HepG2 (cell line): ENCODE measurements around the gene MYO7A. TPM values are rescaled to one million over a fixed set of nuclear protein-coding genes. Genes with fewer than 3 reads are reported as not detected.

Experiments
- ATAC-seq: fragments of 200-7000 bp; cut with Tn5 transposase; 3 replicates; pipeline ENCODE4 v1.9.1; 2020; ENCODE audit warnings: mild to moderate bottlenecking, moderate library complexity
- BruUV-seq: library from RNA; stranded (reverse); fragments of 400-500 nt; replicated peaks from 2 replicates; lab custom pipeline; 2021; lab: Mats Ljungman, UMichigan
- CTCF ChIA-PET: fragments of 300-600 bp; formaldehyde crosslinking; extraction: SDS; loops from one replicate; lab custom pipeline; 2021; ENCODE audit warnings: low total read pairs, inconsistent platforms, low intra/inter-chr PET ratio; lab: Yijun Ruan, JAX
- POLR2A ChIA-PET: fragments of 350-600 bp; sonication (Branson Sonifier 250); formaldehyde crosslinking; loops from one replicate; lab custom pipeline; 2020; ENCODE audit warnings: antibody characterized with exemption, inconsistent platforms; lab: Yijun Ruan, JAX
- DNase-seq: peaks from one replicate; pipeline ENCODE4 v3.0.0-alpha.2; 2015; ENCODE audit warnings: low spot score
- FAIRE-seq: peaks from 3 replicates; lab custom pipeline; 2011; peaks lifted over from hg19 to GRCh38; lab: Jason Lieb, UNC
- H2AFZ ChIP-seq: one replicate; pipeline ENCODE4 v1.6.1; 2011; ENCODE audit warnings: low read length, inconsistent platforms
- H3K27ac ChIP-seq: fragments of 300-600 bp; 3 replicates; pipeline ENCODE4 v1.8.0; 2011; ENCODE audit warnings: mixed run types, mild to moderate bottlenecking, mixed read lengths, low read length, inconsistent platforms; ENCODE audit not compliant: insufficient read depth; ENCODE audit errors: extremely low read length
- H3K27me3 ChIP-seq, 2 experiments: fragments of 200-600 bp in 1 of 2; 2 replicates in 1 of 2; 3 replicates in 1 of 2; pipeline versions ENCODE4 v1.6.0 to v1.8.0; 2011; ENCODE audit warnings: low read length in 2 of 2, mild to moderate bottlenecking in 2 of 2, moderate library complexity in 2 of 2, inconsistent platforms in 1 of 2; ENCODE audit not compliant: insufficient read depth in 2 of 2, control insufficient read depth in 1 of 2
- H3K36me3 ChIP-seq, 2 experiments: fragments of 200-600 bp in 1 of 2; replicated peaks in 1 of 2; 2 replicates in 1 of 2; 3 replicates in 1 of 2; pipeline versions ENCODE4 v1.5.1 to v1.8.0; 2011; ENCODE audit warnings: low read length in 2 of 2, inconsistent platforms in 1 of 2; ENCODE audit not compliant: insufficient read depth in 2 of 2, control insufficient read depth in 1 of 2
- H3K4me1 ChIP-seq: 2 replicates; pipeline ENCODE4 v1.5.1; 2012; ENCODE audit warnings: low read length, inconsistent platforms; ENCODE audit not compliant: insufficient read depth
- H3K4me2 ChIP-seq: 2 replicates; pipeline ENCODE4 v1.6.0; 2011; ENCODE audit warnings: low read depth, low read length, inconsistent platforms
- H3K4me3 ChIP-seq, 3 experiments: fragments of 200-600 bp in 1 of 3; sonication (generic), shearing (Covaris generic) in 1 of 3; replicated peaks in 1 of 3; 2 replicates each; pipeline ENCODE4 v1.5.1; 2011 to 2016; ENCODE audit warnings: low read length in 3 of 3, inconsistent platforms in 2 of 3, low read depth in 2 of 3, mild to moderate bottlenecking in 2 of 3, control low read depth in 1 of 3, mixed read lengths in 1 of 3; ENCODE audit not compliant: insufficient read depth in 1 of 3
- H3K79me2 ChIP-seq: one replicate; pipeline ENCODE4 v1.6.1; 2011; ENCODE audit warnings: low read length, inconsistent platforms; ENCODE audit not compliant: insufficient read depth
- H3K9ac ChIP-seq: 2 replicates; pipeline ENCODE4 v1.6.0; 2011; ENCODE audit warnings: mild to moderate bottlenecking, low read depth, low read length, inconsistent platforms; ENCODE audit not compliant: insufficient read depth
- H3K9me3 ChIP-seq: 2 replicates; pipeline ENCODE4 v1.5.1; 2012; ENCODE audit warnings: mild to moderate bottlenecking, low read length
- H4K20me1 ChIP-seq: 2 replicates; pipeline ENCODE4 v1.6.0; 2011; ENCODE audit warnings: inconsistent platforms, mild to moderate bottlenecking, low read length, moderate library complexity; ENCODE audit not compliant: insufficient read depth
- MAZ ChIP-seq, 2 experiments: sonication (generic) in 1 of 2; formaldehyde crosslinking in 1 of 2; IDR thresholded peaks; 2 replicates each; pipeline versions ENCODE4 v1.5.0 to v1.6.1; 2012 to 2020; ENCODE audit warnings: low read depth in 2 of 2, mild to moderate bottlenecking in 2 of 2, borderline replicate concordance in 1 of 2, improper control_type of control experiment in 1 of 2, low read length in 1 of 2, missing genetic modification reagents in 1 of 2, moderate library complexity in 1 of 2
- PAF1 ChIP-seq: IDR thresholded peaks from 2 replicates; pipeline ENCODE4 v1.6.1; 2016; ENCODE audit warnings: missing genetic modification reagents, missing compliant biosample characterization
- POLR2A ChIP-seq, 2 experiments: IDR thresholded peaks; 2 replicates each; pipeline ENCODE4 v1.6.1; 2011; ENCODE audit warnings: low read depth in 2 of 2, low read length in 2 of 2, mild to moderate bottlenecking in 1 of 2, moderate library complexity in 1 of 2; ENCODE audit not compliant: insufficient read depth in 1 of 2
- ZNF629 ChIP-seq: sonication (generic); formaldehyde crosslinking; conservative IDR thresholded peaks from 2 replicates; pipeline ENCODE4 v1.5.0; 2020; ENCODE audit warnings: missing genetic modification reagents
- WGBS: methylation state at CpG from one replicate; pipeline ENCODE4 v1.1.6; 2017; ENCODE audit warnings: low lambda C conversion rate; 5-methylcytosine and 5-hydroxymethylcytosine counted together
- in situ Hi-C: cut with HindIII; loops from 2 replicates; pipeline ENCODE4 v1.10.0; 2017; ENCODE audit warnings: low pct_unique_long_range_greater_than_20kb; ENCODE audit not compliant: extremely low pct_ligation_motif_present
- intact Hi-C: fragments of 100-400 bp; cut with micrococcal nuclease; formaldehyde crosslinking; loops from one replicate; pipeline ENCODE4 v1.10.0; 2022; ENCODE audit not compliant: unreplicated experiment
- polyA plus RNA-seq, 8 experiments: library from polyadenylated mRNA; depleted of rRNA in 3 of 8; stranded (reverse) in 7 of 8; unstranded in 1 of 8; fragments of >200 nt; fragmentation: Illumina TruSeq in 4 of 8; extraction: Trizol in 4 of 8; gene quantifications; 2 replicates each; pipeline versions ENCODE4 v1.2.1 to v1.2.3, GENCODE V29; 2011 to 2016; ENCODE audit warnings: low read depth in 4 of 8, missing spikeins in 1 of 8, mixed read lengths in 1 of 8; ENCODE audit not compliant: insufficient read depth in 1 of 8
- total RNA-seq, 5 experiments: library from RNA; depleted of rRNA; stranded (reverse); fragments of >200 nt; fragmentation: Illumina TruSeq; extraction: Trizol; gene quantifications; 2 replicates each; pipeline ENCODE4 v1.2.3, GENCODE V29; 2016; ENCODE audit warnings: low read depth in 1 of 5
- TF ChIP-seq, protein P1 (sequence below): sonication (generic); formaldehyde crosslinking; IDR thresholded peaks from 2 replicates; pipeline ENCODE4 v1.5.1; 2020; ENCODE audit warnings: mild to moderate bottlenecking, missing genetic modification reagents, moderate library complexity

MYO7A gene
- total and polyA plus RNA-seq, 2 of the 13 experiments (the other 11 are each of a cell fraction or from before 2014, with no cell fraction given): 7.5 to 10.0 TPM

DNA sequence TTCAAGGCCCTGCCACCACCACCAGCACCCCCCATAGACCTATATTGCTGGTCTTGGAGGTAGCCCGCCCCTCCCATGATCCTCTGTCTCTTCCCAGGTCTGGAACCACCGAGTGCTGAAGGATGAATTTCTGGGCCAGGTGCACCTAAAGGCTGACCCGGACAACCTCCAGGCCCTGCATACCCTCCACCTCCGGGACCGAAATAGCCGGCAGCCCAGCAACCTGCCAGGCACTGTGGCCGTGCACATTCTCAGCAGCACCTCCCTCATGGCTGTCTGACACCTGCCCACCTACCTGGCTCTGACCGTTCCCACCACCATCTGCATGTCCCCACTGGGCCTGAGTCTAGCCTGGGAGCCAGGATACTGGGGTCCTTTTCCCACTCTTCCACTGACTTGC, 4.5 kb upstream of the MYO7A start:
- DNase-seq (no peak), FAIRE-seq (no peak), ATAC-seq (no peak)
- Histone ChIP-seq H2AFZ (no peak overlapping the region), H4K20me1 (no peaks in the 10 kb centered on the region), H3K9me3 (no peaks in the 10 kb centered on the region), H3K4me3 (no peak overlapping the region), H3K4me2 (no peak overlapping the region), H3K27ac (no peak overlapping the region), H3K9ac (no peak overlapping the region), H3K27me3 (peaks cover 1 to 13% of the 10 kb centered on the region in 2 experiments; a peak in 2 of 5 replicates), H3K79me2 (no peaks in the 10 kb centered on the region), H3K36me3 (no peaks in the 10 kb centered on the region), H3K4me1 (peaks cover 21% of the 10 kb centered on the region)
- in situ Hi-C loops: no loop called here
- no TSS peak for BruUV-seq
- ChIA-PET POLR2A (no interaction called here), CTCF (no interaction called here)
- 9% methylated on average over 1 of the region's 8 CpGs for WGBS
- TF ChIP-seq POLR2A (IDR thresholded peaks at IDR 0.05; ENCODE audit: insufficient read depth in 1 of 2, low read depth in 2 of 2, low read length in 2 of 2) (no peak), ZNF629 (CRISPR knock-in tag) (no peak), MAZ (IDR thresholded peaks at IDR 0.05; ENCODE audit: borderline replicate concordance, low read depth, low read length) (no peak), MAZ (CRISPR knock-in tag; IDR thresholded peaks at IDR 0.05; ENCODE audit: low read depth) (no peak), PAF1 (no peak)
- TF ChIP-seq, protein P1, sequence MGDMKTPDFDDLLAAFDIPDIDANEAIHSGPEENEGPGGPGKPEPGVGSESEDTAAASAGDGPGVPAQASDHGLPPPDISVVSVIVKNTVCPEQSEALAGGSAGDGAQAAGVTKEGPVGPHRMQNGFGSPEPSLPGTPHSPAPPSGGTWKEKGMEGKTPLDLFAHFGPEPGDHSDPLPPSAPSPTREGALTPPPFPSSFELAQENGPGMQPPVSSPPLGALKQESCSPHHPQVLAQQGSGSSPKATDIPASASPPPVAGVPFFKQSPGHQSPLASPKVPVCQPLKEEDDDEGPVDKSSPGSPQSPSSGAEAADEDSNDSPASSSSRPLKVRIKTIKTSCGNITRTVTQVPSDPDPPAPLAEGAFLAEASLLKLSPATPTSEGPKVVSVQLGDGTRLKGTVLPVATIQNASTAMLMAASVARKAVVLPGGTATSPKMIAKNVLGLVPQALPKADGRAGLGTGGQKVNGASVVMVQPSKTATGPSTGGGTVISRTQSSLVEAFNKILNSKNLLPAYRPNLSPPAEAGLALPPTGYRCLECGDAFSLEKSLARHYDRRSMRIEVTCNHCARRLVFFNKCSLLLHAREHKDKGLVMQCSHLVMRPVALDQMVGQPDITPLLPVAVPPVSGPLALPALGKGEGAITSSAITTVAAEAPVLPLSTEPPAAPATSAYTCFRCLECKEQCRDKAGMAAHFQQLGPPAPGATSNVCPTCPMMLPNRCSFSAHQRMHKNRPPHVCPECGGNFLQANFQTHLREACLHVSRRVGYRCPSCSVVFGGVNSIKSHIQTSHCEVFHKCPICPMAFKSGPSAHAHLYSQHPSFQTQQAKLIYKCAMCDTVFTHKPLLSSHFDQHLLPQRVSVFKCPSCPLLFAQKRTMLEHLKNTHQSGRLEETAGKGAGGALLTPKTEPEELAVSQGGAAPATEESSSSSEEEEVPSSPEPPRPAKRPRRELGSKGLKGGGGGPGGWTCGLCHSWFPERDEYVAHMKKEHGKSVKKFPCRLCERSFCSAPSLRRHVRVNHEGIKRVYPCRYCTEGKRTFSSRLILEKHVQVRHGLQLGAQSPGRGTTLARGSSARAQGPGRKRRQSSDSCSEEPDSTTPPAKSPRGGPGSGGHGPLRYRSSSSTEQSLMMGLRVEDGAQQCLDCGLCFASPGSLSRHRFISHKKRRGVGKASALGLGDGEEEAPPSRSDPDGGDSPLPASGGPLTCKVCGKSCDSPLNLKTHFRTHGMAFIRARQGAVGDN (CRISPR knock-in tag): no peak
- intact Hi-C loops: no loop called here
